HFFc6 (cell line): Measurements from ENCODE around the gene B3GNT5. TPM values are rescaled to one million over a fixed set of nuclear protein-coding genes. Genes with fewer than 3 reads are reported as not detected.

Experiments used
- DNase-seq: peaks from one replicate; pipeline ENCODE4 v3.0.0-alpha.2; 2018
- H3K27ac Mint-ChIP-seq: 2 replicates; pipeline ENCODE4 v1.8.0; 2020; ENCODE audit warnings: mild to moderate bottlenecking, mixed read lengths
- H3K27me3 Mint-ChIP-seq: 2 replicates; pipeline ENCODE4 v1.8.0; 2021; ENCODE audit warnings: mild to moderate bottlenecking, moderate library complexity, mixed read lengths; ENCODE audit not compliant: insufficient read depth
- H3K36me3 Mint-ChIP-seq: 2 replicates; pipeline ENCODE4 v1.8.0; 2021; ENCODE audit warnings: low read depth, mixed read lengths
- H3K4me1 Mint-ChIP-seq: 2 replicates; pipeline ENCODE4 v1.8.0; 2020; ENCODE audit warnings: low read depth, mixed read lengths
- H3K4me3 Mint-ChIP-seq: 2 replicates; pipeline ENCODE4 v1.8.0; 2020; ENCODE audit warnings: mild to moderate bottlenecking, moderate library complexity, mixed read lengths
- H3K9me3 Mint-ChIP-seq: 2 replicates; pipeline ENCODE4 v1.8.0; 2020; ENCODE audit warnings: mild to moderate bottlenecking, mixed read lengths
- total RNA-seq, 6 experiments: library from RNA; stranded (reverse); fragmentation: NEBNext Ultra II Directional; extraction: Animal tissue kit (Norgen Biotek cat#: 25700); gene quantifications; 2 replicates in 1 of 6; 3 replicates in 5 of 6; pipeline ENCODE4 v1.2.3, GENCODE V29; 2021
- TF ChIP-seq, protein P1 (sequence below): fragments of 200-600 bp; sonication (generic); IDR thresholded peaks from 2 replicates; pipeline ENCODE4 v1.5.0; 2021; ENCODE audit warnings: antibody characterized with exemption, mild to moderate bottlenecking

The B3GNT5 gene
- total RNA-seq, 6 experiments from 2014 or later: not detected

GRCh38 chr3:183244981-183245476, 8.0 kb upstream of the B3GNT5 start:
- Mint-ChIP-seq H3K9me3 (peaks cover 18% of the 10 kb centered on the region), H3K27me3 (peaks cover 12% of the 10 kb centered on the region), H3K36me3 (peaks cover 5% of the 10 kb centered on the region; the same call in 1 of the 2 replicates), H3K4me1 (no peaks in the 10 kb centered on the region), H3K4me3 (no peak overlapping the region), H3K27ac (no peak overlapping the region)
- TF ChIP-seq, protein P1, sequence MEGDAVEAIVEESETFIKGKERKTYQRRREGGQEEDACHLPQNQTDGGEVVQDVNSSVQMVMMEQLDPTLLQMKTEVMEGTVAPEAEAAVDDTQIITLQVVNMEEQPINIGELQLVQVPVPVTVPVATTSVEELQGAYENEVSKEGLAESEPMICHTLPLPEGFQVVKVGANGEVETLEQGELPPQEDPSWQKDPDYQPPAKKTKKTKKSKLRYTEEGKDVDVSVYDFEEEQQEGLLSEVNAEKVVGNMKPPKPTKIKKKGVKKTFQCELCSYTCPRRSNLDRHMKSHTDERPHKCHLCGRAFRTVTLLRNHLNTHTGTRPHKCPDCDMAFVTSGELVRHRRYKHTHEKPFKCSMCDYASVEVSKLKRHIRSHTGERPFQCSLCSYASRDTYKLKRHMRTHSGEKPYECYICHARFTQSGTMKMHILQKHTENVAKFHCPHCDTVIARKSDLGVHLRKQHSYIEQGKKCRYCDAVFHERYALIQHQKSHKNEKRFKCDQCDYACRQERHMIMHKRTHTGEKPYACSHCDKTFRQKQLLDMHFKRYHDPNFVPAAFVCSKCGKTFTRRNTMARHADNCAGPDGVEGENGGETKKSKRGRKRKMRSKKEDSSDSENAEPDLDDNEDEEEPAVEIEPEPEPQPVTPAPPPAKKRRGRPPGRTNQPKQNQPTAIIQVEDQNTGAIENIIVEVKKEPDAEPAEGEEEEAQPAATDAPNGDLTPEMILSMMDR: no peak
- DNase-seq: no peak

DNA sequence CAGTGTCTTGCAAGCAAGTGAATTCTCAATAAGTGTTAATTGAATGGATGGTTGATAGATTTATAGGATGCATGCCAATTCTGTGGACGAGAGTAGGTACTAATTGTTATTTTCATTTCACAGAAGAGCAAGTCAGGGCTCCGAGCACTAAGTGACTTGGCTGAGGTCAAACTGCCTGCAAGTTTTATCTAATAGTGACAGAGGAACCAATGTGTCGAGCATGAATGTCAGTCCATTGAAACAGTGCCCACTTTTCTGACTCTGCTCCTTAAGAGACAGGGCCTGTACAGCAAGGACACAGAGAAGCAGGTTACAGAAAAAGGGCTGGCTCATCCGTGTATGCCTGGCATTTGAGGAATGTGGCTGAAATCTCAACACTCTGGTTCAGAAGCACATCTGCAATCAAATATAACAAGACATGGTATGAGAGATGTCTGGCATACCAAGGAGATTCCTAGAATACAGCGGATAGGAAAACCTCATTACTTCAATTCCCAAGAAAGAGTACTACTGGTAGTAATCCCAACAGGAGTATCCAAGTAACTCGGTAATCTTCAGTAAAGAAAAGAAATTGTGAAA, 6.0 kb upstream of the B3GNT5 start:
- TF ChIP-seq, protein P1: no peak
- no peaks in the 10 kb centered on the region for H3K4me1 Mint-ChIP-seq
- H3K36me3 Mint-ChIP-seq: no peaks in the 10 kb centered on the region; the same call in 1 of the 2 replicates
- peaks cover 15% of the 10 kb centered on the region for H3K27me3 Mint-ChIP-seq
- no peak for DNase-seq
- peaks cover 12% of the 10 kb centered on the region; the same call in 1 of the 2 replicates for H3K9me3 Mint-ChIP-seq
- no peak overlapping the region for H3K4me3 Mint-ChIP-seq
- H3K27ac Mint-ChIP-seq: no peak overlapping the region

DNA sequence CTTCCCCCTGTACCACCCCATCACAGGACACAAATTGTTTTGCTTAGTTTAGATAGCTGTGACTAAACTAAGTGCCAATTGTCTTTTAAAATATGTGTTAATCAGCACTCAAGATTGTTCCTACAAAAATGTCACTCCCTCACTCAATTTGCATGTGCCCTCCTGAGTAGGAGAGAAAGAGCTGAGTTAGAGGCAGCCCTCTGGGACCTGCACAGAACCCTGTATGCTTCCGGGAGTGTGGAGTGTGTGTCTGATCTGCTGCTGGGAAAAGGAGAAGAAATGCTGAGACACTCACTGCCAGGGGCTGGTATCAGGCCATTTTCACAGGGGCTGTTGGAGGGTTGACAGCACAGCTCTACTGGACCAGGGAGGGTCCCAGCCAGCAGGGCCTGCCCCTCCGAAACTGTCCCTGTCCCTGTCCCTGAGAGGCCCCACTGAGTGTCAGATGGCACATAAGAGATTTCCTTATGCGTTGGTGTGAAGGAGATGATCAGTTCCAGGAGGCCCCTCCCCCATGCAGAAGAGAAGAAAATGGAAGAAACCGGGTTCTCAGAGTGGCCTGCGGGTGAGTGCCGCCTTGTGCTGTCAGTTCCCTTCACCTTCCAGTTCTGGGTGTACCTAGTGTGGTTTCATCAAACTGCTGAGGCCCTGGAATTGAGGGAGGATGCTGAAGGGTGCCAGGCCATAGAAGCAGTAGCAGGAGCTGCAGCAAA, 3.9 kb upstream of the B3GNT5 start:
- Mint-ChIP-seq H3K4me3 (no peak overlapping the region), H3K36me3 (no peaks in the 10 kb centered on the region), H3K27me3 (peaks cover 16% of the 10 kb centered on the region), H3K27ac (no peak overlapping the region), H3K9me3 (no peaks in the 10 kb centered on the region), H3K4me1 (no peaks in the 10 kb centered on the region)
- DNase-seq: no peak
- TF ChIP-seq, protein P1: no peak

- Mint-ChIP-seq H3K9me3 (peaks cover 4% of the 10 kb centered on the region; the same call in 1 of the 2 replicates), H3K4me3 (no peak overlapping the region), H3K27me3 (peaks cover 30% of the 10 kb centered on the region), H3K4me1 (no peaks in the 10 kb centered on the region), H3K36me3 (peaks cover 7% of the 10 kb centered on the region; the same call in 1 of the 2 replicates), H3K27ac (no peak overlapping the region)
- DNase-seq: no peak
- TF ChIP-seq, protein P1: no peak
These were observed 803 bp upstream of the B3GNT5 start for GRCh38 chr3:183252118-183252782.

GRCh38 chr3:183253528-183254486, 754 bp downstream of the B3GNT5 start:
- DNase-seq: no peak
- no peak overlapping the region for H3K27ac Mint-ChIP-seq
- peaks cover 4% of the 10 kb centered on the region; the same call in 1 of the 2 replicates for H3K9me3 Mint-ChIP-seq
- H3K4me1 Mint-ChIP-seq: no peaks in the 10 kb centered on the region
- peak overlapping the region; percentile 75 for H3K4me3 Mint-ChIP-seq
- peaks cover 41% of the 10 kb centered on the region for H3K27me3 Mint-ChIP-seq
- TF ChIP-seq, protein P1: no peak
- H3K36me3 Mint-ChIP-seq: peaks cover 7% of the 10 kb centered on the region; the same call in 1 of the 2 replicates
